Stomach (tissue), 4 donors: ENCODE results near the gene CCSAP.
"Not testable (repeated sequence)": the region's sequence is repeated elsewhere in the genome, so short reads cannot be mapped to it uniquely, and the experiment has no call there.

Experiments used
- POLR2A ChIP-seq, 4 donors: fragments of 450-650 bp; IDR thresholded peaks; one replicate each; pipeline ENCODE4 v1.6.1; 2016; ENCODE audit warnings: antibody characterized with exemption in 4 of 4, control low read depth in 2 of 4, mild to moderate bottlenecking in 1 of 4, moderate library complexity in 1 of 4
- TF ChIP-seq, protein P1 (sequence below), 7 experiments: fragments of 450-650 bp in 4 of 7; fragments of 200-600 bp in 3 of 7; sonication (generic) in 3 of 7; IDR thresholded peaks; one replicate each; pipeline ENCODE4 v1.5.1; 2016 to 2019; ENCODE audit warnings: antibody characterized with exemption in 7 of 7, control low read depth in 2 of 7, mild to moderate bottlenecking in 1 of 7

- TF ChIP-seq, protein P1, sequence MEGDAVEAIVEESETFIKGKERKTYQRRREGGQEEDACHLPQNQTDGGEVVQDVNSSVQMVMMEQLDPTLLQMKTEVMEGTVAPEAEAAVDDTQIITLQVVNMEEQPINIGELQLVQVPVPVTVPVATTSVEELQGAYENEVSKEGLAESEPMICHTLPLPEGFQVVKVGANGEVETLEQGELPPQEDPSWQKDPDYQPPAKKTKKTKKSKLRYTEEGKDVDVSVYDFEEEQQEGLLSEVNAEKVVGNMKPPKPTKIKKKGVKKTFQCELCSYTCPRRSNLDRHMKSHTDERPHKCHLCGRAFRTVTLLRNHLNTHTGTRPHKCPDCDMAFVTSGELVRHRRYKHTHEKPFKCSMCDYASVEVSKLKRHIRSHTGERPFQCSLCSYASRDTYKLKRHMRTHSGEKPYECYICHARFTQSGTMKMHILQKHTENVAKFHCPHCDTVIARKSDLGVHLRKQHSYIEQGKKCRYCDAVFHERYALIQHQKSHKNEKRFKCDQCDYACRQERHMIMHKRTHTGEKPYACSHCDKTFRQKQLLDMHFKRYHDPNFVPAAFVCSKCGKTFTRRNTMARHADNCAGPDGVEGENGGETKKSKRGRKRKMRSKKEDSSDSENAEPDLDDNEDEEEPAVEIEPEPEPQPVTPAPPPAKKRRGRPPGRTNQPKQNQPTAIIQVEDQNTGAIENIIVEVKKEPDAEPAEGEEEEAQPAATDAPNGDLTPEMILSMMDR (IDR thresholded peaks at IDR 0.05) = not testable (repeated sequence)
- not testable (repeated sequence) for TF ChIP-seq POLR2A (IDR thresholded peaks at IDR 0.05)
Observed at GRCh38 chr1:229327765-229328164, 15.1 kb downstream of the CCSAP start.
